Thymus (tissue), 11 donors: ENCODE measurements around the gene ATG4B. TPM values are rescaled to one million over a fixed set of nuclear protein-coding genes. Genes with fewer than 3 reads are reported as not detected.

Experiments used
- DNase-seq, 9 donors: peaks; one replicate each; pipeline ENCODE4 v3.0.0-alpha.2; 2013; ENCODE audit warnings: low spot score in 9 of 9, low read depth in 6 of 9, missing footprints in 1 of 9
- H3K27ac ChIP-seq, 2 donors: one replicate each; pipeline ENCODE4 v1.5.1; 2013; ENCODE audit warnings: control low read depth in 1 of 2, low read depth in 1 of 2, low read length in 1 of 2, mild to moderate bottlenecking in 1 of 2, moderate library complexity in 1 of 2
- H3K27me3 ChIP-seq, 2 donors: one replicate each; pipeline ENCODE4 v1.5.1; 2013; ENCODE audit warnings: low read length in 1 of 2; ENCODE audit not compliant: control insufficient read depth in 2 of 2, insufficient read depth in 1 of 2
- H3K36me3 ChIP-seq, 2 donors: one replicate each; pipeline ENCODE4 v1.5.1; 2013; ENCODE audit warnings: low read length in 1 of 2, mild to moderate bottlenecking in 1 of 2, moderate library complexity in 1 of 2; ENCODE audit not compliant: control insufficient read depth in 2 of 2, insufficient read depth in 2 of 2
- H3K4me1 ChIP-seq, 2 donors: one replicate each; pipeline ENCODE4 v1.5.1; 2013; ENCODE audit warnings: low read length in 2 of 2; ENCODE audit not compliant: control insufficient read depth in 2 of 2, insufficient read depth in 2 of 2
- H3K4me3 ChIP-seq, 2 donors: one replicate each; pipeline ENCODE4 v1.5.1; 2013; ENCODE audit warnings: low read length in 2 of 2, control low read depth in 1 of 2, mild to moderate bottlenecking in 1 of 2
- H3K9me3 ChIP-seq, 2 donors: one replicate each; pipeline ENCODE4 v1.5.1; 2013; ENCODE audit warnings: low read length in 1 of 2, mild to moderate bottlenecking in 1 of 2; ENCODE audit not compliant: control insufficient read depth in 2 of 2, insufficient read depth in 1 of 2
- WGBS: extraction: QIAGEN DNeasy Blood & Tissue Kit; methylation state at CpG from one replicate; pipeline ENCODE4 v1.1.7; 2013; 5-methylcytosine and 5-hydroxymethylcytosine counted together
- polyA plus RNA-seq: library from polyadenylated mRNA; stranded (reverse); fragments of 200-250 nt; gene quantifications from one replicate; pipeline ENCODE4 v1.2.3, GENCODE V29; 2013
- total RNA-seq: library from RNA; stranded (reverse); fragments of 120-200 nt; gene quantifications from one replicate; pipeline ENCODE4 v1.2.4, GENCODE V29; 2013
- donor health status: healthy.

The ATG4B gene
- total and polyA plus RNA-seq, 2 donors, result 30.9 to 68.0 TPM

- WGBS, result 85% methylated on average over 21 of the region's 21 CpGs
Measured at GRCh38 chr2:241673797-241674725, 36.6 kb downstream of the ATG4B start.

GRCh38 chr2:241675885-241676284, 38.4 kb downstream of the ATG4B start:
- Histone ChIP-seq H3K36me3 (peaks cover 77 to 86% of the 10 kb centered on the region in 2 donors), H3K4me1 (peaks cover 0 to 5% of the 10 kb centered on the region in 2 donors), H3K27ac (no peak overlapping the region), H3K9me3 (no peaks in the 10 kb centered on the region), H3K27me3 (no peaks in the 10 kb centered on the region), H3K4me3 (no peak overlapping the region)
- no peak for DNase-seq
- WGBS, result 98% methylated on average over 17 of the region's 17 CpGs

More at GRCh38 chr2:241673797-241674725, 36.6 kb downstream of the ATG4B start:
- no peaks in the 10 kb centered on the region for H3K27me3 ChIP-seq
- no peak overlapping the region for H3K4me3 ChIP-seq
- H3K4me1 ChIP-seq, result peaks cover 0 to 5% of the 10 kb centered on the region in 2 donors
- no peak for DNase-seq
- peaks cover 79 to 89% of the 10 kb centered on the region in 2 donors for H3K36me3 ChIP-seq
- no peak overlapping the region for H3K27ac ChIP-seq
- no peaks in the 10 kb centered on the region for H3K9me3 ChIP-seq

GRCh38 chr2:241676665-241677064, 39.2 kb downstream of the ATG4B start:
- 98% methylated on average over 17 of the region's 17 CpGs for WGBS
- H3K4me3 ChIP-seq, result no peak overlapping the region
- peaks cover 76 to 86% of the 10 kb centered on the region in 2 donors for H3K36me3 ChIP-seq
- H3K9me3 ChIP-seq, result no peaks in the 10 kb centered on the region
- no peak overlapping the region for H3K27ac ChIP-seq
- no peak for DNase-seq
- peaks cover 0 to 5% of the 10 kb centered on the region in 2 donors for H3K4me1 ChIP-seq
- H3K27me3 ChIP-seq, result no peaks in the 10 kb centered on the region

DNA sequence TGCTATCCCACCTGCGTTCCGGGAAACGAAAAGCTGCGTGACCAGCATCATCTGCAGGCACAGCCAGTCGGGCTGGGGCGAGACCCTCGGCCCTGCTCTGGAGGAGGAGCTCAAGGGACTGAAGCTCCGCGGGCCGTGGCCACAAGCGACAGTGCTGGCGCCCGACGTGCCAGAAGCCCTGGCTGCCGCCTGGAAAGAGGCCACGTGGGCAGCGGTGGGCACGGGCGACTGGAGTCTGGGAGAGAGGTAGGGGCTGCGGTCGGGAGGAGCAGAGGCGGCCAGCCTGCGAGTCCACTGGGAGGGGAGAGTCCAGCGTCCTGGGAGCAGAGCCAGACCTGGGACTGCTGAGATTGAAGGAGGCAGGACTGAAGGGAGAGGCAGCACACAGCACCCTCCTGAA, 39.9 kb downstream of the ATG4B start:
- no peak overlapping the region for H3K4me3 ChIP-seq
- H3K9me3 ChIP-seq, result no peaks in the 10 kb centered on the region
- DNase-seq, result no peak
- H3K4me1 ChIP-seq, result peaks cover 0 to 5% of the 10 kb centered on the region in 2 donors
- WGBS, result 98% methylated on average over 24 of the region's 24 CpGs
- H3K36me3 ChIP-seq, result peaks cover 76 to 83% of the 10 kb centered on the region in 2 donors
- H3K27me3 ChIP-seq, result no peaks in the 10 kb centered on the region
- H3K27ac ChIP-seq, result no peak overlapping the region

GRCh38 chr2:241678307-241678706, 40.8 kb downstream of the ATG4B start:
- no peak overlapping the region for H3K4me3 ChIP-seq
- no peak for DNase-seq
- 97% methylated on average over 18 of the region's 18 CpGs for WGBS
- no peaks in the 10 kb centered on the region for H3K27me3 ChIP-seq
- no peaks in the 10 kb centered on the region for H3K9me3 ChIP-seq
- H3K27ac ChIP-seq, result no peak overlapping the region
- peaks cover 0 to 5% of the 10 kb centered on the region in 2 donors for H3K4me1 ChIP-seq
- peaks cover 77 to 80% of the 10 kb centered on the region in 2 donors for H3K36me3 ChIP-seq

GRCh38 chr2:241678784-241679540, 41.5 kb downstream of the ATG4B start:
- 98% methylated on average over 22 of the region's 22 CpGs for WGBS
- DNase-seq, result no peak
- H3K27ac ChIP-seq, result no peak overlapping the region
- no peaks in the 10 kb centered on the region for H3K27me3 ChIP-seq
- peaks cover 76 to 81% of the 10 kb centered on the region in 2 donors for H3K36me3 ChIP-seq
- peaks cover 0 to 3% of the 10 kb centered on the region in 2 donors for H3K4me1 ChIP-seq
- H3K4me3 ChIP-seq, result no peak overlapping the region
- H3K9me3 ChIP-seq, result no peaks in the 10 kb centered on the region

GRCh38 chr2:241680044-241680443, 42.6 kb downstream of the ATG4B start:
- no peaks in the 10 kb centered on the region for H3K9me3 ChIP-seq
- no peak overlapping the region for H3K27ac ChIP-seq
- no peak for DNase-seq
- 97% methylated on average over 12 of the region's 12 CpGs for WGBS
- no peaks in the 10 kb centered on the region for H3K4me1 ChIP-seq
- H3K27me3 ChIP-seq, result no peaks in the 10 kb centered on the region
- no peak overlapping the region for H3K4me3 ChIP-seq
- peaks cover 65 to 81% of the 10 kb centered on the region in 2 donors for H3K36me3 ChIP-seq

DNA sequence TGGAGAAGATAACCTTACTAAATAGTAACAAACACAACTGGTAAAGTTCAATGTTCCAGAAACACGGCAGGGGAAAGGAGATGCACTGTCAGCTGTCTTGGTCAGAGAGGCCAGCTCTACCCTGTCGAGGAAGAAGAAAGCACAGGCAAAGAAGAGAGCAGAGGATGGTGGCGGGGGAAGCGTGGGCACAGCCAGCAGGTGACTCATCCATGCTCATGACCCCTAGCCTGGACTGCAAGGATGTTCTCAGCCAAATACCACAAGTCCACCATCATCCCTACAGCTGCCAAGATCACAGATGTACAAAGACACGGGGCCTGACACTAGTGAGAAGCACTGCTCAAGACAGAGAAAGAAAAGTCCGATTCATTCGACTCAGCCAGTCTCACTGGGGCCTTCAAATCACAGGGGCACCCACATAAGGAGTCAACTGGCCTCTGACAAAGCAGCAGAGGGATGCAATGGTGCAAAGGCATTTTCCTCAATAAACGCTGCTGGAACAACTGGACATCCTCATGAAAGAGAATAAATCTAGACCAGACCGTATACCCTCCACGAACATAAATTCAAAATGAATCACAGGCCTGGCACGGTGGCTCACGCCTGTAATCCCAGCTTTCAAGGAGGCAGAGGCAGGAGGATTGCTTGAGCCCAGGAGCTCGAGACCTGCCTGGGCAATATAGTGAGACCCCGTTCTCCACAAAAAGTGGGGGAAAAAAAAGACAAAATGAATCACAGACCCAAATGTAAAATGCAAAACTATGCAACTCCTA, 43.5 kb downstream of the ATG4B start:
- Histone ChIP-seq H3K27ac (no peak overlapping the region), H3K36me3 (peaks cover 56 to 77% of the 10 kb centered on the region in 2 donors), H3K4me3 (no peak overlapping the region), H3K27me3 (no peaks in the 10 kb centered on the region), H3K9me3 (no peaks in the 10 kb centered on the region), H3K4me1 (peaks cover 0 to 3% of the 10 kb centered on the region in 2 donors)
- WGBS, result 97% methylated on average over 14 of the region's 14 CpGs
- DNase-seq, result no peak
